H1 (cell line): ENCODE data around the gene SLC28A1. TPM values are rescaled to one million over a fixed set of nuclear protein-coding genes. Genes with fewer than 3 reads are reported as not detected.

Experiments used
- CTBP2 ChIP-seq: IDR thresholded peaks from 2 replicates; pipeline ENCODE4 v1.7.0; 2011; ENCODE audit warnings: borderline replicate concordance, mild to moderate bottlenecking, moderate library complexity, mixed read lengths, low read length; ENCODE audit not compliant: insufficient read depth, insufficient read length
- FOSL1 ChIP-seq: IDR thresholded peaks from 2 replicates; pipeline ENCODE4 v1.6.1; 2011; ENCODE audit warnings: mild to moderate bottlenecking, low read depth, low read length, moderate library complexity; ENCODE audit not compliant: insufficient read depth
- HDAC6 ChIP-seq: IDR thresholded peaks from one replicate; pipeline ENCODE4 v1.7.1; 2012; ENCODE audit warnings: low read depth, mild to moderate bottlenecking, inconsistent platforms, low read length, moderate library complexity
- PHF8 ChIP-seq: fragments of 200-600 bp; sonication (generic); conservative IDR thresholded peaks from 2 replicates; pipeline ENCODE4 v1.7.1; 2012; ENCODE audit warnings: low read depth, mild to moderate bottlenecking, inconsistent platforms, low read length, moderate library complexity
- SAP30 ChIP-seq: fragments of 300-600 bp; sonication (generic); IDR thresholded peaks from 2 replicates; pipeline ENCODE4 v1.7.1; 2012; ENCODE audit warnings: low read length, moderate library complexity, mild to moderate bottlenecking, inconsistent platforms; ENCODE audit not compliant: insufficient read depth, insufficient replicate concordance
- SIX5 ChIP-seq: IDR thresholded peaks from 2 replicates; pipeline ENCODE4 v1.6.1; 2011; ENCODE audit warnings: mild to moderate bottlenecking, low read depth, low read length
- SP2 ChIP-seq: IDR thresholded peaks from 2 replicates; pipeline ENCODE4 v1.6.1; 2012; ENCODE audit warnings: mild to moderate bottlenecking, low read length, inconsistent platforms
- YY1 ChIP-seq: IDR thresholded peaks from 2 replicates; pipeline ENCODE4 v1.6.1; 2011; ENCODE audit warnings: low read depth, mild to moderate bottlenecking, low read length
- polyA plus RNA-seq, 7 experiments: library from polyadenylated mRNA; depleted of rRNA in 3 of 7; stranded (reverse) in 5 of 7; unstranded in 2 of 7; fragments of >200 nt in 5 of 7; fragments of 200-250 nt in 2 of 7; gene quantifications; 1 replicate in 5 of 7; 2 replicates in 1 of 7; 4 replicates in 1 of 7; pipeline versions ENCODE4 v1.2.1 to v1.2.3, GENCODE V29; 2011 to 2013; ENCODE audit warnings: missing spikeins in 2 of 7, mixed read lengths in 2 of 7
- total RNA-seq: library from RNA; stranded (reverse); fragmentation: NEBNext Ultra II Directional; extraction: Animal tissue kit (Norgen Biotek cat#: 25700); gene quantifications from 2 replicates; pipeline ENCODE4 v1.2.1, GENCODE V29; 2021
- TF ChIP-seq, protein P1 (sequence below): IDR thresholded peaks from 2 replicates; pipeline ENCODE4 v1.6.1; 2012; ENCODE audit warnings: inconsistent platforms

Gene SLC28A1
- total and polyA plus RNA-seq, 2 of the 8 experiments (the other 6 are each of a cell fraction or from before 2014, with no cell fraction given), result 0.09 TPM; not detected in 1

DNA sequence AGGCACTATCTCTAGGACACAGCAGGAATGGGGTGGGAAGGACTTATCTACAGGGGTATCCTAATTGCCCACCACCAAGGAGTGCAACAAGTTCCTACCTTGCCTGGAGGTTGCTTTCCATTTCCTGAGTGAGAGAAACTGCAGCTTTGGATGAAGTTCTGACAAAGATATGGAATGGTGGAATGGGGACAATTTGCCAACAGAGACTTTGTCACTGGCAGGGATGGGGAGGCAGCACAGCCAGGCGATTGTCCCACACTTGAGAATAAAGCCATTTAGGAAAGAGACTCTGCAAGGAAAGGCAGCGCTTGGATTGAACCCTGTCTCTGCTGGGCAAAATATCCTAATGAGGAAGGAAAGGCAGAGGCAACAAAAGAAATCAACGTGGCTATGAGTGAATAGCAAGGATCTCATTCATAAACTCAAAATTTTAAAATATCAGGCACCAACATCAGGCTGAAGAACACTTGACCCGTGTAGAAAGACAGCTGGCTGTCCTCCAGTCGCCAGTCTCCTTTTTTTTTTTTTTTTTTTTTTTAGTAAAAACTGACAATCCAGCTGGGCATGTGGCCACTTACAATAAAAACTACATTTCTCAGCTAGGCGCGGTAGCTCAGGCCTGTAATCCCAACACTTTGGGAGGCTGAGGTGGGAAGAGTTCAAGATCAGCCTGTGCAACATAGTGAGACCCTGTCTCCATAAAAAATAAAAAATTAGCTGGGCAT, 65.5 kb downstream of the SLC28A1 start (continued):
- TF ChIP-seq SIX5 (no peak), PHF8 (no peak), FOSL1 (no peak), CTBP2 (no peak), SAP30 (no peak), SP2 (no peak), HDAC6 (no peak), YY1 (no peak)
- TF ChIP-seq, protein P1, sequence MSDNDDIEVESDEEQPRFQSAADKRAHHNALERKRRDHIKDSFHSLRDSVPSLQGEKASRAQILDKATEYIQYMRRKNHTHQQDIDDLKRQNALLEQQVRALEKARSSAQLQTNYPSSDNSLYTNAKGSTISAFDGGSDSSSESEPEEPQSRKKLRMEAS, result no peak
